Stimulated activated CD4-positive, alpha-beta T cell treated with anti-CD3 and anti-CD28 coated beads, Interleukin-4, amount 100 ng/mL, for 24 hours (primary cell): ENCODE measurements around the gene DNAJC5.
"Not testable (repeated sequence)": the region's sequence is repeated elsewhere in the genome, so short reads cannot be mapped to it uniquely, and the experiment has no call there.

Experiments used
- DNase-seq: peaks from one replicate; pipeline ENCODE4 v3.0.0-alpha.2; 2020

The DNAJC5 gene

GRCh38 chr20:63957004-63957689 is 62.2 kb downstream of the DNAJC5 start:
- DNase-seq: peak; percentile 77

GRCh38 chr20:63957690-63958441 is 62.9 kb downstream of the DNAJC5 start:
- DNase-seq: peak; percentile 54

GRCh38 chr20:63958471-63958870 is 63.5 kb downstream of the DNAJC5 start:
- no peak for DNase-seq

DNA sequence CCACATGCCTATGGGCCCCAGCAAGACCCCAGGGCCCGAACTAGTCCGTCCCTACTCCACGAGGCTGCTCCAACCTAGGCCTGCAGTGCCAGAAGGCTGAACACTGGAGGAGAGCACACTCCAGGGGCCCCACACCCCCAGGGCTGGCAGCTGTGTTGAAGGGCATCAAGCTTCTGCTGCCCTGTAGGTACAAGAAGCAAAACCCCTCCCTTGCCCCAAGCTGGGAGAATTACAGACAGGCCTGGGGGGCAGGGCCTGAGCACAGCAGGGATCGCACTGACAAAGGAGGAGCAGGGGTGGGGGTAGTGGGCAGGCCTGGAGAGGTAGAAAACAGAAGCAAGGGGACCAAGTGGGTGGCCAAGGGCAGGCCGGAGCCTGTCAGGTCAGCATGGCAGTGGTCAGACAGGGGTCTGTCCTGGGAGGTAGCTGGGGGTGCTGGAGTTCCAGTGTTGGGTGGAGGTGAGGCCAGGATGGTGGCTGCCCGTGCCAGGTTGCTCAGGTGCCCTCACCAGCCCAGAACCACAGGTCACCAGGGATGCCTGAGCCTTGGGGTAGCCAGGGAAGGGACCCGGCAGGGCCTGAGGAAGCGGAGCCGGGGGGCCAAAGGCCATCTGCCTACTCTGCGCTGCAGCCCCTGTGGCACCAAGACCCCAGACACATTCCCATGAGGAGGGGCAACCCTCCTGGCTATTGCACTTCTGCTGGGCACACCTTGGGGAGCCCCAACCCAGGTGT is 64.2 kb downstream of the DNAJC5 start:
- no peak for DNase-seq

DNA sequence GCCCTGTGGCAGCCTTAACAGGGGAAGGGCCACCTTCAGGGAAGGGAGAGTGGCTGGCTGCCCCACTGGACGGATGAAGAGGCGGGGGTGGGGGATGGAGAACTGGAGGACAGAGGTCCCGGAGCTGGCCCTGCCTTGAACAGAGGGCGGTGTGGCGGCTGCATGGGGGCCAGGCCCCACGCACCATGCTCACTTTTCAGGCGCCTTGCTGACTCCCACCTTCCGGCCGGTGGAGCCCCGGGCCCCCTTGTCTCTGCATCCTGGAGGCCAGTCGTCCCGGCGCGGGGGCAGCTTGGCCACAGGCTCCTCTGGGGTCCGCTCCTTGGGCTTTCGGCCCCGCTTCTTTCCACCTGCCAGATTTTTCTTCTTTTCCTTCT is 64.8 kb downstream of the DNAJC5 start:
- DNase-seq: no peak

- not testable (repeated sequence) for DNase-seq
Observed at GRCh38 chr20:63960654-63961621, 66.0 kb downstream of the DNAJC5 start.

DNA sequence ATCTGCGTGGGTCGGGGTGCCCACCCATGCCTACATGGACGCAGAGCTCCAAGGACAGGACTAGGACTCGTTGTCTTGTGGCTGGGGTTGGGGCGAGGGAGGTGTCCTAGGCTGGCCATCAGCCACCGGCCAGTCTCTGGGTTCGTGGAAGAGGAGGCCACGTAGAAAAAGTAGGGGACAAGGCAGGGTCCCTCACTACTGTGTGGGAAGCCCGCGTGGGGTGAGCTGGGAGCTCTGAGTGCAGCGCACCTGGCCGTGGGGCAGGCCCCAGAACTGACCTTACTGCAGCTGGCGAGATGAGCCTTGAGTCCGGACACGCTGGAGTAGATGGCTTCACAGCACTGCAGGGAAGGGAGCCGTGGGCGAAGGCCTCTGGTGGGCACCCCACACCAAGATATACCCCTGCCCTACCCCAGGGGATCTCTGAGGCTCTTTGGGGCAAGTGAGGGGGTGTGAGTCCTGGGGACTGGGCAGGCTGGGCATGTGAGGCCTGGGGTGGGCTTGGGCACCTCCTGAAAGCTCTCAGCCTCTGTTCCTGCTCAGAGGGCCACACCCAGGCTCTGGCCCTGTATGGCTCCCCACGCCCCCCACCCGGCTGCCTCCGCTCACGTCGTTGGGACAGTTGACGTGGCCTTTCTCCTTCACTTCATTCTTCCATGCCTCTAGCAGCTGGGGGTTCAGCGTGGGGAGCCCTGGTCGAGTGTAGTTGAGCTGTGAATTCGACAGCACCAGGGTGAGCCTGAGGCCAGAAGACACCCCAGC is 66.9 kb downstream of the DNAJC5 start:
- DNase-seq: no peak

GRCh38 chr20:63962426-63963347 is 67.8 kb downstream of the DNAJC5 start:
- DNase-seq: no peak

GRCh38 chr20:63963348-63963741 is 68.4 kb downstream of the DNAJC5 start:
- no peak for DNase-seq

DNA sequence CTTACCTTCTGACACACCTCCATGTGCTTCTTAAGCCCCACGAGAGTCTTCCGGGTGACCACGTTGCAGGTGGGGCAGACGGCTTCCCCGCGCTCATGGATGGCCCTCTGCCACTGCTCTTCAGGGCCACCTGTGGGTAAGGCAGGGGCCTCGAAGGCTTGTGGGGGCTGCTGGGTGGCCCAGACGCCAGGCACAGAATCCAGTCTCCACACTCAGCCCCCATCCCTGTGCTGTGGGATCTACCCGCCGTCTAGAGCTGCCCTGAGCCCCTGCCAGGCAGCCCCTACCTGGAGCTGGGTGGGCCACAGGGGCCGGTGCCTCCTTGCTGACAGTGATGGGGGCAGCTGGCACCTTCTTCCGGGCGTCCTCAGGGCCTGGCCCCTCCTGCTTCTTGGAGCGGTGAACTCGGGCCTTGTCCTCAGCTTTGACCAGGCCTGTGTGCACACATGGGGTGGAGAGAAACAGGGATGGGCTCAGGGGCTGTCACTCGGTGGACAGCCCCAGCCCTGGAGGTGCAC is 68.9 kb downstream of the DNAJC5 start:
- DNase-seq: no peak

- DNase-seq: no peak
Observed at GRCh38 chr20:63964412-63964811, 69.5 kb downstream of the DNAJC5 start.

- no peak for DNase-seq
Observed at GRCh38 chr20:63966172-63966943, 71.4 kb downstream of the DNAJC5 start.

- DNase-seq: no peak
Observed at GRCh38 chr20:63966944-63967322, 72.0 kb downstream of the DNAJC5 start.

DNA sequence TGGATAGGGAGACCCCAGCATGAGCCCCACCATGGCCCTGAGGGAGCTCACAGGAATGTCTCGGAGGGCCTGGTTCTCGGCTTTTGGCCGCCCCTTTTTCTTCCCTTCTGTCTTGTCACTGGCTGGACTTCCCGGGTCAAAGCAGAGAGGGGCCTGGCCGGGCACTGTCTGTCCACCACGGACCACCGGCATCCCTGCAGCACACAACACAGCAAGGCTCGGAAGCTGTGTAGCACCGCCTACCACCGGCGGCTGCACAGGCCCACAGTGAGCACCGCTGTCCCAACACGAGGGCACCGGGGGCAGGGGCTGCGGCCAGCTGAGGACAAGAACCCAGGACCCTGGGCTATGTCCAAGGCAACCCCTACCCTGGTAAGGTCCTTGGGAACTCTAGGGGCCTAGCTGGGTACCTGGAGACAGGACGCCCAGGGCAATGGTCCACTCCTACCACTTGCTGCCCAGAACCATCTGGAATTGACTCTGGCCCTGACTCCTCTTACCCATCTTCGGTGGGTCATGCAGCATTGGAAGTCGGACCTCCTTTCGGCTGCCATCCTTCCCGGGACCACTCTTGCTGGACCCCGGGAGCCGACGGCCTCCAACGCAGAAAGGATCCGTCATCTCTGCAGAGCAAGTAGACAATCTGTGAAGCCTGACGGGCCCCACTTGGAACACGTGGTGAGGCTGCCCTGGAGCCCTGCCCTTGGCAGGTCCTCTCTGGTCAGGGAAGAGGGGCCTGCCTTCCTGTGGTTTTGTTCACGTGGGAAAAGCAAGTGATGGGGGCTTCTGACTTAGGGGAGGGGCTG is 72.6 kb downstream of the DNAJC5 start:
- no peak for DNase-seq

DNA sequence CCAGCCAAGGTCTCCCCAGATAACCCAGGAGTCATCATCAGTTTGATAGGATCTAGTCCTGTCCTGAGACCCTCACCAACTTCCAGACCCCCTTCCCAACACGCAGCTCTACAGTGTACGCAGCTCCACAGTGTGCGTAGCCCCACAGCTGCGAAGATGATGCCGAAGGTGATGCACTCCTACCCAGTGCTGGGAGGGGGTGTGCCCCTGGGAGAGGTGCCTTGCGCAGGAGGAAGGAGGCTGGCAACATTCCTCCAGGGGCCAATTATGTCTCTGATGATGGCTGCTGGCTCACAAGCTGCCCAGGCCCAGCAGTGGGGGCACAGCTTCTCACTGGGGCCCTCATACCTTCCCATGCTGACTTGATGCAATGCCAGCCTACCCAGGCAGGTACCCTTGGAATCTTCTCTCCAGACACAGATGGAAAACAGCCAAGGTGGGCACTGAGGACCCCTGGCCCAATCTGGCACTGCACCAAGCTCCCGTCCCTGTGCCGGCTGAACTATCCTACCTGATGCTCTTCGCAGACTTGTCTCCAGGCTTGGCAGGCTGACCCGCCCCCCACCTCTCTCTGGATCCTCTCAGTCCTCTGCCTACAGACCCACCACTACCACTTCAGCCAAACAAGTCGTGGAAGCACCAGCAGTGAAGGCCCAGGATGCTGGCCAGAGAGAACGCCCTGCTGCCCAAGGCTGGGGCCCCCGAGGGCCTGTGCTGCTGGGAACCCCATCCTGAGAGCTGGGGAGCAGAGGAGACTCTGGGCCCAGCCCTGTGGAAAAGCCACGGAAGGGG is 73.4 kb downstream of the DNAJC5 start:
- no peak for DNase-seq

GRCh38 chr20:63968928-63969760 is 74.2 kb downstream of the DNAJC5 start:
- peak; percentile 40 for DNase-seq
